Activated CD8-positive, alpha-beta memory T cell treated with anti-CD3 and anti-CD28 coated beads for 4 hours (primary cell): Measurements from ENCODE around the gene WBP4.
A peak's percentile ranks its signal among the peaks of the same experiment; 100 is the strongest.
"Not testable (repeated sequence)": the region's sequence is repeated elsewhere in the genome, so short reads cannot be mapped to it uniquely, and the experiment has no call there.

Experiments used
- DNase-seq, 2 donors: peaks; one replicate each; pipeline ENCODE4 v3.0.0-alpha.2; 2020; ENCODE audit warnings: low read depth in 2 of 2

WBP4 gene

GRCh38 chr13:41079725-41080124 lies 18.4 kb downstream of the WBP4 start:
- no peak for DNase-seq

GRCh38 chr13:41085961-41086585 lies 24.8 kb downstream of the WBP4 start:
- no peak for DNase-seq

DNA sequence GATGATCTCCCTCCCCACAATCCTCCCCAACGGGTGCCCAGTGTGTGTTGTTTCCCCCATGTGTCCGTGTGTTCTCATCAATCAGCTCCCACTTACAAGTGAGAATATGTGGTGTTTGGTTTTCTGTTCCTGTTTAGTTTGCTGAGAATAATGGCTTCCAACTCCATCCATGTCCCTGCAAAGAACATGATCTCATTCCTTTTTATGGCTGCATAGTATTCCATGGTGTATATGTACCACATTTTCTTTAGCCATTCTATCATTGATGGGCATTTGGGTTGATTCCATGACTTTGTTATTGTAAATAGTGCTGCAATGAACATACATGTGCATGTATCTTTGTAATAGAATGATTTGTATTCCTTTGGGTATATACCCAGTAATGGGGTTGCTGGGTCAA lies 34.4 kb downstream of the WBP4 start:
- DNase-seq, result not testable (repeated sequence)

GRCh38 chr13:41098761-41099160 lies 37.5 kb downstream of the WBP4 start:
- no peak for DNase-seq

- no peak for DNase-seq
Measured at GRCh38 chr13:41099986-41100385, 38.7 kb downstream of the WBP4 start.

GRCh38 chr13:41107104-41107571 lies 45.8 kb downstream of the WBP4 start:
- DNase-seq, result no peak

GRCh38 chr13:41107584-41108014 lies 46.3 kb downstream of the WBP4 start:
- DNase-seq, result no peak

DNA sequence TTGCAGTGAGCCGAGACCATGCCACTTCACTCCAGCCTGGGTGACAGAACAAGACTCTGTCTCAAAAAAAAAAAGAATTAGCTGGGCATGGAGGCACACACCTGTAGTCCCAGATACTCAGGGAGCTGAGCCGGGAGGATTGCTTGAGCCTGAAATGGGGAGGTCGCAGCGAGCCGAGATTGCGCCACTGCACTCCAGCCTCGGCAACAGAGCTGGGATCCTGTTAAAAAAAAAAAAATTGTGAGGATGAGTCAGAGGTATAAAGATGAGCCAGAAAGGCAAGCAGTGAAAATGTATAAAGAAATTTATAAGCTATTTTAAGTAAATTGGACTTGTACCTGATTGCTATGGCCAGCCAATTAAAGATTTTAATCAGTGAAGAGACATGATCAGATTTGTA lies 50.1 kb downstream of the WBP4 start:
- DNase-seq, result no peak

GRCh38 chr13:41117869-41118268 lies 56.6 kb downstream of the WBP4 start:
- DNase-seq, result no peak

- DNase-seq, result no peak
Measured at GRCh38 chr13:41122838-41123237, 61.5 kb downstream of the WBP4 start.

DNA sequence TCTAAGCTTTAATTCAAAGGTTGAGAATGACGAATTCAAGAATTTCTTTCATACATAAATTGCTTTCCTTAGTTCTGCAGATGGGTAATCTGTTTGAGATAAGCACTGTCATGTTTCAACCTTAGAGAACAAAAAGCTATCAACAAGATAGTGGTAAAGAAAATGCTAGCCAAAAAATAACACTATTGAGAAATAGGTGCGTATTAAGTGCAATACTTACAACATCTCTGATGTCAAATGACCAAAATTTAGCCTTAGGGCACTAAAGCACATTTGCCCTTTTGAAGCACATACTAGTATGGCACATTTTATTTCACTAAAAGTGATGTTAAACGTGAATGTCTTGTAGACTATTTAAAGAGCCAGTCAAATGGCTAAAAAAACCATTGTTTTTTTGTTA lies 66.4 kb downstream of the WBP4 start:
- DNase-seq, result no peak

GRCh38 chr13:41130356-41130755 lies 69.0 kb downstream of the WBP4 start:
- no peak for DNase-seq

DNA sequence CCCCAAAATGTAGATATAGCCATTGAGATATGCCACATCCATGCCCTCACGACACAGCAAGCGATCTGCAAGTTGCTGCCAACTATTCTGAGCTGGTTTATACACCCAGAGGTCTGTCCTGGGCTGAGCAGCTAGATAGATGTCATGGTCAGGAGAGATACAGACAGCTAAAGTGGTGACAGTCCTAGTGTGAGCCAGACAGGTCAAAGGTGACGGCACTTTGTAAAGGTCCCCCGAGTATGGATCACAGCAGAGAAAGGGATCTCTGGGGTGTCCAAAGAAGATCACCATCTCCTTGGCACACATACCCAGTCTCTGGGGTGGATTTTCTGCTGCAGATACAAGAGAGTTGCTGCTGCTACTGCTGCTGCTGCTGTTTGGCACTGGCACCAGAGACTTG lies 69.9 kb downstream of the WBP4 start:
- not testable (repeated sequence) for DNase-seq

DNA sequence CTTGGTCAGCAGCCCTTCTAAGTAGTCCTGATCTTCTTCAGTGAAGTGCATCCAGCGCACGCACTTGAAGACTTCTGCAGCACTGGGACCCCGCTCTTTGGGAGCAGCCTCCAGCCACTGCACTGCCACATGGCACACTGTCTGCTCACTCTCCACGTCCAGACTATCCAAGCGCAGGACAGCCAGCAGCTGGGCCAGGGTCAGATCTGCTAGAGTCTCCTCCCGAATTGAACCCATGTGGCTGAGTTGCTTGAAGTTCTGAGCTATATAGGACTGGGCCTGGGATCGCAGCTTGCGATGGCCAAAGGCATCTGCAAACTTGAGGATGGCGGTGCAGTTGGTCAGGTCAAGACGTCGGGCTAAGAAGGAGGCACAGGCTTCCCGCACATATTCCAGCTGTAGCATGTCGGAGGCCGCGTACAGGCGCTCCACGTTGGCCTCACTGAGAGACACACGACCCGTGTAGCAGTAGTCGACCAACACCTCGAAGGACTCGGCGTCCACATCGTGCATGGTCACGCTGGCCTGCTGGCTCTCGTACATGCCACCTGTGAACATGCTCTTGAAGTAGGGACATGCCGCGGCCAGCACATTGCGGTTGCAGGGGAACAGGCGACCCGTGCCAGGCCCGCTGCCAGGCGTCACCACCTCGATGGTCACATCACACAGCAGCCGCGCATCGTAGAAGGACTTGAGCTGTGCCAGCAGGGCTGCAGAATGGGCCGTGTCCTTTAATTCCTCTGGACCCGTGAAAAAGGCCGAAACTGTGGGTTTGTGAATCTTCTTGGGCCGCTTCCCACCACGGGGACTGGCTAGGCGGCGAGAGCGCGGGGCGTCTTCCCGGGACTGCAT lies 70.6 kb downstream of the WBP4 start:
- not testable (repeated sequence) for DNase-seq

GRCh38 chr13:41132512-41133152 lies 71.3 kb downstream of the WBP4 start, which contains the start of gene KBTBD6:
KBTBD6 (minus strand) TSS chr13:41132802; CDS start chr13:41132511, 291 bp downstream.
- peak; percentile 83 to 92 for DNase-seq
